Fibroblast of skin of left quadriceps (primary cell): ENCODE results near the gene C6orf62.
"Not testable (repeated sequence)": the region's sequence is repeated elsewhere in the genome, so short reads cannot be mapped to it uniquely, and the experiment has no call there.

Experiments
- DNase-seq, 2 experiments: peaks; one replicate each; pipeline ENCODE4 v3.0.0-alpha.2; 2013; ENCODE audit warnings: low read depth in 2 of 2

The C6orf62 gene

DNA sequence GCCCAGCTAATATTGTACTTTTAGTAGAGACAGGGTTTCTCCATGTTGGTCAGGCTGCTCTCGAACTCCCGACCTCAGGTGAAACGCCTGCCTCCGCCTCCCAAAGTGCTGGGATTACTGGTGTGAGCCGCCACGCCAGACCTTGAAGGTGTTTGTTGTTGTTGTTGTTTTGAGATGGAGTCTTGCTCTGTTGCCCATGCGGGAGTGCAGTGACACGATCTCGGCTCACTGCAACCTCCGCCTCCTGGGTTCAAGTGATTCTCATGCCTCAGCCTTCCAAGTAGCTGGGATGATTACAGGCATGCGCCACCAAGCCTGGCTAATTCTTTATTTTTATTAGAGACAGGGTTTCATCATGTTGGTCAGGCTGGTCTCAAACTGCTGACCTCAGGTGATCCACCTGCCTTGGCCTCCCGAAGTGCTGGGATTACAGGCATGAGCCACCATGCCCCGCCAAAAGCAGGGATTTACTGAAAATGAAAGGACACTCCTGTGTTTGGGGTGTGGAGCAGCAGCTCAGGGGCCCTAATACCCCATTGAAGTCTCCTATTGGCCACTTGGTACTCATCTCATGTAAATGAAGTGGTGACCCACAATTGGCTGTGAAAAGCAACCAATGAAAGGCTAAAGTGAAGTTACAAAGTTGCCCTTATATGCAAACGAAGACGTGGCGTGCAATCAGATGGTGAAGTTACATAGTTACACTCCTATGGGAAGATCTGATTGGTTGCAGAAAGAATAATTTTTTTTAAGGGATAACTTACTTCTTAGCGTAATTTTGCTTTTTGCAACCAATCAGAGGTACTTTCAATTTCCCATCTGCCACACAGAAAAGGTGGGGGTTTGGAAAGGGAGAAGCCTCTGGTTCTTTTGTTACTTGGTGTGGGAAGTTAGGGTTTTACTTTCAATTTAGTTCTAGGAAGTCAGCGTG lies 50.6 kb downstream of the C6orf62 start:
- not testable (repeated sequence) for DNase-seq

DNA sequence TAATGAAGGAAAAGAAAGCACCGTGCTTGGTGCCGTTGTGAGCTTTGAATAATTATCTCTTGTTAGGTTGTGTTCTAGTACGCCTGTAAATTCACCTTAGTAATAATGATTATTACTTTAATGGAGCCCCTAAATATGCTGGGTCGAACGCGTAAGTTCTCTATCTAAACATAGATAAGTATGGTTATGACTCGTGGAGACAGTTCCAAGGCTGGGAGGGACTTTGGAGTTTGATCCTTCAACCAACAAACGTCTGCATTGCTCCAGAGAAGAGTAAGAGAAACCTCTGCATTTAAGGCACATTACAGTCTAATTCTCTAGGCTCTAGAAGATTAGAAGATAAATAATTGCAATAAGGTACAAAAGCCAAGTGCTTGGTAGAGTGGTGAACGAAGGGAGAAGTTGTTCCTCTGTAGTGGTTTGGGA lies 51.6 kb downstream of the C6orf62 start:
- DNase-seq = no peak

DNA sequence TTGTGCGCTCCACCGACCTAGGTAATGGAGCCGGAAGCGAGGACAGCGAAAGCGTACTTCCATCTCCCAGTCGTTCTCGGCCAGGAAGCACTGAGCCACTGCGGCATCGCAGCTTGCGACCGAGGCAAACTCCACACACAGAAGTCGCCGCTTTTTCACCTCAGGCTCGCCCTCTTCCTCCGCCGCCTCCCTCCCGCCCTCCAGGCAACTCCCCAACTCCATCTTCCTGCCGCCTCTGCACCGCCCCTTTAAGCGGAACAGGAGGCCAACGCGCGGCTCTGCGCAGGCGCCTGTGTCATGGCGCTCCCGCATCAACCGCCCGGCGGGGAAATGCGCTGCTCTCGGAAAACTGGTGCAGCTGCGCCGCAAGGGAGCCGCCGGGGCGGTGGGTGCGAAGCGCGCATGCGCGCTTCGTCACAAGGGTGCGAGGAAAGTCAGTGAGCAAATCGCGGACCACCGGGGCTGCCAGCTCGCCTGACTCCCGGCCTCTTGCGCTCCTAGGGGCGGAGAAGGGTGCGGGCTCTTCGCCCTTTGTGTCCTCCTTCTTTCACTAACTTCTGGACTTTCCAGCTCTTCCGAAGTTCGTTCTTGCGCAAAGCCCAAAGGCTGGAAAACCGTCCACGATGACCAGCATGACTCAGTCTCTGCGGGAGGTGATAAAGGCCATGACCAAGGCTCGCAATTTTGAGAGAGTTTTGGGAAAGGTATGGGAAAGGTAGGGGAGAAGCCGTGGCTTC lies 52.1 kb downstream of the C6orf62 start, which contains the start of the genes ACOT13 and TDP2:
ACOT13 (plus strand) TSS at position 437 of the 737 bp plus-strand sequence; CDS start at position 624, 187 bp downstream.
TDP2 (minus strand) TSS at position 259 of the 737 bp plus-strand sequence; CDS start at position 222, 37 bp downstream.
- DNase-seq = peak; percentile 93

- DNase-seq = no peak
Observed at GRCh38 chr6:24666097-24666640, 52.8 kb downstream of the C6orf62 start.

DNA sequence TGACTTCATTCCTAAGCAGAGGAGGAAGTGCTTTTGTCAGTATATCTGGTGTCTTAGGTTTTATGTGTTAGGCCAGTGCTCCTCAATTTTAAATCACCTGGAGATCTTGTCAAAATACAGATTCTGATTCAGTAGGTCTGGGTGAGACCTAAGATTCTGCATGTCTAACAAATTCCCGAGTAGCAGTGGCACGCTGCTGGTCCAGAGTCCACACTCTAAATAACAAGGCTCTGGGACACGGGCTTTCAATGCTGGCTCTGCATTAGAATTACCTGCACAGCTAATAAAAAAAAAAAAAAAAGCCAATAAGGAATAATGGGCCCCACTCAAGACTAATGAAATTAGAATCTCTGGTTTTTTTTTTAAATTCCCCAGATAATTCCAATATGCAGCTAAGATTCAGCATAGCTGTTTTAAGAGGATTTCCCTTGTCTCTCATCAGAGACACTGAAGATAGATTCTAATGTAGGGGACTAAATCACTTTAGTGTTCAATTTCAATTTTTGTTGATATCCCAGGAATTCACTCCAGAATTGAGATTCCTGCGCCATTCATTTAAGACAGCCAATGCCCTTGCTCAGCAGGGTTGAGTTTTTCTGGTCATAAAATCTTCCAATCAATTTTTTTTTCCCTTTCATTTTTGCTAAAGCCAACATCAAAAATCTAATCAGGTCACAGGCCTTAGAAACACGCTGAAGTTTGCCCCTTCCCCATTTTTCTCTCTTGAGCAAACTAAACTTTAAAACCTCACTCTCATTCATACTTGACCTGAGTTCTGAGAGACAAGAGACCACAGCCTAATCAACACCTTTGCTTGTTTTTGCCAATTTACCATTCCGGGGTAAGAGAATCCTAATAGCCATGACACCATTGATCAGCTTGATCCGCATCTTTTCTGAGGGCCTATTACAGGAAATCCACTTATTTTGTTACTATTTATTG lies 54.6 kb downstream of the C6orf62 start:
- no peak for DNase-seq

DNA sequence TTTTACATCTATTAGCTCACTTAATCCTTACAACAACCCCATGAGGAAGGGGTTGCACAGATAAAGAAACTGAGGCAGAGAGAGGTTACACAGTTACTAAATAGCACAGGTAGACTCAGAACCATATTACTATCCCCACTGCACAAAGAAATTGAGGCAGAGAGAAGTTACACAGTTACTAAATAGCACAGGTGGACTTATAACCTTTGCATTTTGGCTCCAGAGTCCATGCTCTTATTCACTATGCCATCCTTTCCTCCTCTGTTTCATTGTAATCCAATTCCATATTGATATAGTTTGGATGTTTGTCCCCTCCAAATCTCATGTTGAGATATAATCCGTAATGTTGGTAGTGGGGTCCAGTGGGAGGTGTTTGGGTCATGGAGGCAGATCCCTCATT lies 55.8 kb downstream of the C6orf62 start:
- DNase-seq = no peak

DNA sequence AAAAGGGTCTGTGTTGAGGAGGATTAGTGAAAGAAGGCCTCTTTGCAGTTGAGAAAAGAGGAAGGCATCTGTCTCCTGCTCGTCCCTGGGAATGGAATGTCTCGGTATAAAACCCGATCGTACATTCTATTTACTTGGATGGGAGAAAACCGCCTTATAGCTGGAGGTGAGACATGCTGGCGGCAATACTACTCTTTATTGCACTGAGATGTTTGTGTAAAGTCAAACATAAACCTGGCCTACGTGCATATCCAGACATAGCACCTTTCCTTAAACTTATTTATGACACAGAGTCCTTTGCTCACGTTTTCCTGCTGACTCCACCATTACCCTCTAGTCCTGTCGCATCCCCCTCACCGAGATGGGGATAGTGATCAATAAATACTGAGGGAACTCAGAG lies 56.7 kb downstream of the C6orf62 start:
- DNase-seq = no peak

GRCh38 chr6:24661759-24662158 lies 57.2 kb downstream of the C6orf62 start:
- DNase-seq = not testable (repeated sequence)

DNA sequence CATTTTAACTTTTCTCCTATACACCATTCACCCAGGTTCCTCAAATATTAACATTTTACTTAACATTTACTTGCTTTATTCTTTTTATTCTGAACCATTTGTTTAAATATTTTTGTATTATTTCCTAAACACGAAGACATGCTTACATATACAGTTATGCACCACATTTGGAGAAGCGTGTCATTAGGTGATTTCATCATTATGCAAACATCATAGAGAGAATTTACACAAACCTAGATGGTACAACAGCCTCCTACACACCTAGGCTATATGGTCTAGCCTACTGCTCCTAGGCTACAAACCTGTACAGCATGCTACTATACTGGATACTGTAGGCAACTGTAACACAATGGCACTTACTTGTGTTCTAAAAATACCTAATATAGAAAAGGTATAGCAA lies 58.8 kb downstream of the C6orf62 start:
- DNase-seq = no peak

- DNase-seq = no peak
Observed at GRCh38 chr6:24659561-24659960, 59.4 kb downstream of the C6orf62 start.

DNA sequence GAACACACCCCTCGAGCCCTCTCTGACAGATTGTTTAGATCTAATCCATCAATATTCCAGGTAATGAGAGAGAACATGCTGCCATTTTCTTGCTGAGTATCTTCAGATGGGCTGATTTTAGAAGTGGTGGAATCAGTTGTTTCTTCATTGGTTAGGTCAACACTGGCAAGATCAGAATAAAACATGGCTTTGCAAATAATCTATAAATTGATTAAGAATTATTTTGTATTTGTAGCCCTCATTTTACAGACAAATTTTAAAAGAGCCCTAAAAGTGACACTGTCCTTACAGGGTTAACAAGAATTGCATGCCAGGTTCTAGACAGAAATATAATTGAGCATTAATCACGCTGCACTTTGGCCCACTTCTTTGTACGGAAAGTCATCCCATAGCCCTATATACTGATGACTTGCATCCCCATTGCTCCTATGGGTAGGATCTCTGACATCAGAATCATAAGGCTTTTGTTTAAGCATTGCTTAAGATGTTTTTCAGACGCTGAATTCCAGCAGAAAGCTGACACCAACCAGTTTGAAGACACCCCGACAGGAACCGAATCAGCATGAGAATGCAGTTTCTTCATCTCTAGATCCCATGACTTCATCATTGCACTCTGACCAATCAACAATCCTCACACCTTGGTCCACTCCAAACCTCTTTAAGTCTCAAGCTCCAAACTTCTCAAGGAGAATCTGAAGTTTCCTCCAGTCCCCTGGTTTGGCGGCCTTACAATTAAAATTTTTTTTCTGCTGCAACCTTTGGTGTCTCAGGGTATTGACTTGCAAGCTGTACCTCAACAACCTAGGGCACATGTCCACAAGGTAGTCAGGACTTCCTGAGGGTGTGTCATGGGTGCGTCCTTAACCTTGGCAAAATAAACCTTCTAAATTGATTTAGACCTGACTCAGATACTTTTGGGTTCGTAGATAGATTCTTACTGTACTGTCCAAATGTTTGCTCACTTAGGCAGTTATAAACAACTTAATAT lies 60.1 kb downstream of the C6orf62 start:
- DNase-seq = no peak

GRCh38 chr6:24655215-24655614 lies 63.7 kb downstream of the C6orf62 start:
- DNase-seq = no peak
